ENCODE measurements around the gene ZNF487.
"Not testable (repeated sequence)": the region's sequence is repeated elsewhere in the genome, so short reads cannot be mapped to it uniquely, and the experiment has no call there.

The ZNF487 gene

DNA sequence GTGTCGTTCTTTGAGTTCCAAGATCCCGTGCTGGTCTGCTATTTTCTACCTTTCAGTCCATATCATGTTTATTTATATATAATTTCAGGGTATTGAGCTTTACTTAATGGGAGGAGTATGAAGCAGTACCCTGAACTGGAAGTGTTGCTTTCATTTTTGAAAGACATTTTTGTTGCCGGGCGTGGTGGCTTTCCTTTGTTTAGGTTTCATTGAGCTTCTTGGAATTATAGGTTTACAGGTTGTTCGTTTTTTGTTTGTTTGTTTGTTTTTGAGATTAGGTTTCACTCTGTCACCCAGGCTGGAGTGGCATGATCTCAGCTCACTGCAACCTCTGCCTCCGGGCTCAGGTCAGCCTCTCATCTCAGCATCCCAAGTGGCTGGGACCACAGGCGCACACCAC is 7.4 kb downstream of the ZNF487 start:
- no peak for DNase-seq

DNA sequence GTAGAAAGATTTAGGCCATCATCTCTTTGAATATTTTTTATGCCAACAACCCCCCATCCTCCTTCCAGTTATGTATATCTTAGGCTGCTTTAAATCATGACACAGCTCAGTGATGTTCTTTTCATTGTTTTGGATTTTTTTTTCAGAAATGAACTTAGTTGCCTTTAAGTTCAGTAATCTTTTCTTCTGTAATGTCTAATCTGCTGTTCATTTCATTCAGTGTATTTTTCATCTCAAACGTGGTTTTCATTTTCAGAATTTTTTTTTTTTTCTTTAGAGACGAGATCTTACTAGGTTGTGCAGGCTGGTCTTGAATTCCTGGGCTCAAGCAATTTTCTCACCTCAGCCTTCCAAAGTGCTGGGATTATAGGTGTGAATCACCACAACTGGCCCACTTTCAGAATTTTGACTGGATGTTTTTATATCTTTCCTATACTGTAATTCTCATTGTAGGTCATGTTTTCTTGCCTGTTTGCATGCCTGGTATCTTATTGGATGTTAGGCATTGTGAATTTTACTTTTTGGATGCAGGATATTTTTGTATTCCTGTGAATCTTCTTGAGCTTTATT is 8.1 kb downstream of the ZNF487 start:
- no peak for DNase-seq

DNA sequence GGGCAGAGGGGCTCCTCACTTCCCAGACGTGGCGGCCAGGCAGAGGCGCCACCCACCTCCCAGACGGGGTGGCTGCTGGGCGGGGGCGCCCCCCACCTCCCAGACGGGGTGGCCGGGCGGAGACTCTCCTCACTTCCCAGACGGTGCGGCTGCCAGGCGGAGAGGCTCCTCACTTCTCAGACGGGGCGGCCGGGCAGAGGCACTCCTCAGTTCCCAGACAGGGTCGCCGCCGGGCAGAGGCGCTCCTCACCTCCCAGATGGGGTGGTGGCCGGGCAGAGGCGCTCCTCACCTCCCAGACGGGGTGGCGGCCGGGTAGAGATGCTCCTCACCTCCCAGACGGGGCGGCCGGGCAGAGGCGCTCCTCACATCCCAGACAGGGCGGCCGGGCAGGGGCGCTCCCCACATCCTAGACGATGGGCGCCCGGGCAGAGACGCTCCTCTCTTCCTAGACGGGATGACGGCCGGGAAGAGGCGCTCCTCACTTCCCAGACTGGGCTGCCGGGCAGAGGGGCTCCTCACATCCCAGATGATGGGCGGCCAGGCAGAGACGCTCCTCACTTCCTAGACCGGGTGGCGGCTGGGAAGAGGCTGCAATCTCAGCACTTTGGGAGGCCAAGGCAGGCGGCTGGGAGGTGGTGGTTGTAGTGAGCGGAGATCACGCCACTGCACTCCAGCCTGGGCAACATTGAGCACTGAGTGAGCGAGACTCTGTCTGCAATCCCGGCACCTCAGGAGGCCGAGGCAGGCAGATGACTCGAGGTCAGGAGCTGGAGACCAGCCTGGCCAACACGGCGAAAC is 9.5 kb downstream of the ZNF487 start:
- not testable (repeated sequence) for DNase-seq

DNA sequence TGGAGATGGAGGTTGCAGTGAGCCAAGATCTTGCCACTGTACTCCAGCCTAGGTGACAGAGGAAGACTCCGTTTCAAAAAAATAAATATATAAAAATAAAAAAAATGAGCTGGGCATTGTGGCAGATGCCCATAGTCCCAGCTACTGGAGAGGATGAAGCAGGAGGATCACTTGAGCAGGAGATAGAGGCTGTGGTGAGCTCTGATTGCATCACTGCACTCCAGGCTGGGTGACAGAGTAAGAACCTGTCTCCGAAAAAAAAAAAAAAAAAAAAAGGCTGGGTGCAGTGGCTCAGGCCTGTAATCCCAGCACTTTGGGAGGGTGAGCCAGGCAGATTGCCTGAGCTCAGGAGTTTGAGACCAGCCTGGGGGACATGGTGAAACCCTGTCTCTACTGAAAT is 11.8 kb downstream of the ZNF487 start:
- DNase-seq = no peak

DNA sequence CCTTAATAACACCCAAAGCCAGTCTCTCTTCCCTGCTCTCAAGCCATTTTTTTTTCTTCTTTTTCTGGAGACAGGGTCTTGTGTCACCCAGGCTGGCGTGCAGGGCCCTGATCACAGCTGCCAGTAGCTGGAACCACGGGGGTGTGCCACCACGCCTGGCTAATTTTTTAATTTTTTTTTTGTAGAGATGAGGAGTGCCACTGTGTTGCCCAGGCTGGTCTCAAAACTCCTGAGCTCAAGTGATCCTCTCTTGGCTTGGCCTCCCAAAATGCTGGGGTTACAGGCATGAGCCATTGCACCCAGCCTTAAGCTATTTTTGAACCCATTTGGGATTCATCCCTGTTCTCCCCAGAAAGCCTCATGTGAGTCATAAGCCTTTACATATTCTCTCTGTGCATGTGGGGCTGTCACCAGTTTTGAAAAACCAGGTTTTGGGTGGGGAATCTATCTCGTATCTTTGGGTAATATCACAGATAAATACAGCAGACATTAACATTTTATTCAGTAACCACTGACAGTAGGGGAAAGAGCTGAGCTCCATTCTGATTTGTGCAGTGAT is 15.5 kb downstream of the ZNF487 start:
- no peak for DNase-seq

DNA sequence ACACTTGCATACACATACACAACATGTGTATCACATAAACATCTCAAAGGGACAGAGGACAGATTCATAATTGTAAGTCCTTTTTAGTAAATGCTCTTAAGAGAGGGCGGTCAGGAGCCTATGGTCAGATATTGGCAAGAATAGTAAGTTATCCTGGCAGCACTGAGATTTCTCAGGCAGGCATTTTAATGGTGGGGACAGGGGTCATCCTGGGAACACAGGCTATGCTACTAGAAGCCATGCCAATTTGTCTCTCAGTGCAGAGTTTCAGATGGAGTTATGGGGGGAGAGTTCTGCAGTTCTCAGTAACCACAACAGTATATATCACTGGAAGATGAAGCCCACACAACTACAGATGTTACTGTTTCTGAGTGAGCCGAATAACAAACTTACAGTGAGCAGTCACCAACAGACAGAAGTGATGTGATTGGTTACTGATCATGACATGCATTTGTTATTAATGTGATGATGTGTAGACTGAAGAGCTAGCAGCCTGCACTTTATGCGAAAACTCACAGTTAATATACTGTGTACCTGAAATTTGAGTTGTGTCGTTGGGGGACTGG is 16.4 kb downstream of the ZNF487 start:
- no peak for DNase-seq

DNA sequence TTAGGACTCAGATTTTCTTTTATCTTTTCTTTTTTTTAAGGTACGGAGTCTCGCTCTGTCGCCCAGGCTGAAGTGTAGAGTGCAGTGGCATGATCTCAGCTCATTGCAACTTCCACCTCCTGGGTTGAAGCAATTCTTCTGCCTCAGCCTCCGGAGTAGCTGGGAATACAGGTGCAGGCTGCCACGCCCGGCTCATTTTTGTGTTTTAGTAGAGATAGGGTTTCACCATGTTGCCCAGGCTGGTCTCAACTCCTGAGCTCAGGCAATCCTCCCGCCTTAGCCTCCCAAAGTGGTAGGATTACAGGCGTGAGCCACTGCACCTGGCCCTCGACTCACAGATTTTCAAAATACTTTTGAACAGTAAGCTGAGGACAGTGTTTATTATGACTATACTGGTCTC is 17.1 kb downstream of the ZNF487 start:
- DNase-seq = not testable (repeated sequence)

DNA sequence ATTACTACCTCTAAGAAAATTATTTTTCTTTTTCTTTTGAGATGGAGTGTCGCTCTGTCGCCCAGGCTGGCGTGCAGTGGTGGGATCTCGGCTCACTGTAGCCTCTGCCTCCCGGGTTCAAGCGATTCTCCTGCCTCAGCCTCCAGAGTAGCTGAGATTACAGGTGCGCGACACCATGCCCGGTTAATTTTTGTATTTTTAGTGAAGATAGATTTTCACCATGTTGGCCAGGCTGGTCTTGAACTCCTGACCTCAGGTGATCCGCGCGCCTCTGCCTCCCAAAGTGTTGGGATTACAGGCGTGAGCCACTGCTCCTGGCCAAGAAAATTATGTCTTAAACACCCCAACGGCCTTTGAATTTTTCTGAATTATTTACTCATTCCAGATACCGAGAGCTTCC is 19.6 kb downstream of the ZNF487 start:
- DNase-seq = not testable (repeated sequence)

DNA sequence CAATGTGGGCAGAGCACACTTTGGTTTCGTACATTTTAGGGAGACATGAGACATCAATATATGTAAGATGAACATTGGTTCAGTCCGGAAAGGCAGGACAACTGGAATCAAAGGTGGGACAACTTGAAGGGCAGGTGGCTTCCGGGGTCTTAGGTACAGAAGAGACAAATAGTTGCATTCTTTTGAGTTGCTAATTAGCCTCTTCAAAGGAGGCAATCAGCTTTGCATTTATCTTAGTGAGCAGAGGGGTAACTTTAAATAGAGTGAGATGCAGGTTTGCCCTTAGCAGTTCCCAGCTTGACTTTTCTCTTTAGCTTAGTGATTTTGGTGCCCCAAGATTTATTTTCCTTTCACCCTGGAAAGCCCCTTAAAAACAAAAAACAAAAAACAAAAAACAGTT is 21.3 kb downstream of the ZNF487 start:
- DNase-seq = no peak

DNA sequence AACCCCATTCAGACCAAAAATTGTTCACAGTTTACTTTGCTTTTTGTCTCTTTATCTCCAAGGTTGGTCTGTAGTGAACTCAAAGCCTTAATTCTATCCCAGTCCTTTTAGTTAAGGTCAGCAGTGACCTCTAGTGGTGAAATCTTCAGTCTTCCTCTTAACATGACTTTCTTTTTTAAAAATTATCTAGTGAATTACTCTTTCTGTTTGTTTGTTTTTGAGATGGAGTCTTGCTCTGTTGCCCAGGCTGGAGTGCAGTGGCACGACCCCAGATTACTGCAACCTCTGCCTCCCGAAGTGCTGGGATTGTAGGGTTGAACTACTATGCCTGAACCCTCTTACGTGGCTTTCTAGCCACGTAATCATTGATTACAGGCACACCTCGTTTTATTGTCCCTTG is 25.0 kb downstream of the ZNF487 start:
- DNase-seq = no peak

DNA sequence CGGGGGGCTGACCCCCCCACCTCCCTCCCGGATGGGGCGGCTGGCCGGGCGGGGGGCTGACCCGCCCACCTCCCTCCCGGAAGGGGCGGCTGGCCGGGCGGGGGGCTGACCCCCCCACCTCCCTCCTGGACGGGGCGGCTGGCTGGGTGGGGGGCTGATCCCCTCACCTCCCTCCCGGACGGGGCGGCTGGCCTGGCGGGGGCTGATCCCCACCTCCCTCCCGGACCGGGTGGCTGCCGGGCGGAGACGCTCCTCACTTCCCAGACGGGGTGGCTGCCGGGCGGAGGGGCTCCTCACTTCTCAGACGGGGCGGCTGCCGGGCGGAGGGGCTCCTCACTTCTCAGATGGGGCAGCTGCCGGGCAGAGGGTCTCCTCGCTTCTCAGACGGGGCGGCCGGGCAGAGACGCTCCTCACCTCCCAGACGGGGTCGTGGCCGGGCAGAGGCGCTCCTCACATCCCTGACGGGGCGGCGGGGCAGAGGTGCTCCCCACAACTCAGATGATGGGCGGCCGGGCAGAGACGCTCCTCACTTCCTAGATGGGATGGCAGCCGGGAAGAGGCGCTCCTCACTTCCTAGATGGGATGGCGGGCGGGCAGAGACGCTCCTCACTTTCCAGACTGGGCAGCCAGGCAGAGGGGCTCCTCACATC is 28.3 kb downstream of the ZNF487 start:
- not testable (repeated sequence) for DNase-seq

DNA sequence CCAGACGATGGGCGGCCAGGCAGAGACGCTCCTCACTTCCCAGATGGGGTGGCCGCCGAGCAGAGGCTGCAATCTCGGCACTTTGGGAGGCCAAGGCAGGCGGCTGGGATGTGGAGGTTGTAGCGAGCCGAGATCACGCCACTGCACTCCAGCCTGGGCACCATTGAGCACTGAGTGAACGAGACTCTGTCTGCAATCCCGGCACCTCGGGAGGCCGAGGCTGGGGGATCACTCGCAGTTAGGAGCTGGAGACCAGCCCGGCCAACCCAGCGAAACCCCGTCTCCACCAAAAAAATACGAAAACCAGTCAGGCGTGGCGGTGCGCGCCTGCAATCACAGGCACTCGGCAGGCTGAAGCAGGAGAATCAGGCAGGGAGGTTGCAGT is 28.8 kb downstream of the ZNF487 start:
- not testable (repeated sequence) for DNase-seq

DNA sequence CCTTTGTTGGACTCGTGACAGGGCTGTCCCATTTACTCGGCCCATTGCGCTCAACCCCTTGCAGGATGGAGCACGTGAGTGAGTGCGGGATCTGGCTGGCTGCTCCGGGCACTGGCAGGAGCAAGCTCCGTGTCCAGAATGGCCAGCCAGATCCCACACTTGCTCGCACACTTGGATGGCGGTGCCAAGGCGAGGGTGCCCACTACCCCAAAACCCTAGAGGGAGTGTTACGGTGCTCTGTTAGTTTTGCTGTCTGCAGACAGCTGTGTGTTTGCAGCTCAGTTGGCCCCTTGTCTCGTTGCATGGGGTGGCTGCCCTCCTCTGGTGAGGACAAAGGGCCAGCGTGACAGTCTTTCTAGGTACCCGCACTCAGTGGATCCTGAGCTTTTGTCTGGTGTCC is 34.2 kb downstream of the ZNF487 start:
- DNase-seq = no peak

DNA sequence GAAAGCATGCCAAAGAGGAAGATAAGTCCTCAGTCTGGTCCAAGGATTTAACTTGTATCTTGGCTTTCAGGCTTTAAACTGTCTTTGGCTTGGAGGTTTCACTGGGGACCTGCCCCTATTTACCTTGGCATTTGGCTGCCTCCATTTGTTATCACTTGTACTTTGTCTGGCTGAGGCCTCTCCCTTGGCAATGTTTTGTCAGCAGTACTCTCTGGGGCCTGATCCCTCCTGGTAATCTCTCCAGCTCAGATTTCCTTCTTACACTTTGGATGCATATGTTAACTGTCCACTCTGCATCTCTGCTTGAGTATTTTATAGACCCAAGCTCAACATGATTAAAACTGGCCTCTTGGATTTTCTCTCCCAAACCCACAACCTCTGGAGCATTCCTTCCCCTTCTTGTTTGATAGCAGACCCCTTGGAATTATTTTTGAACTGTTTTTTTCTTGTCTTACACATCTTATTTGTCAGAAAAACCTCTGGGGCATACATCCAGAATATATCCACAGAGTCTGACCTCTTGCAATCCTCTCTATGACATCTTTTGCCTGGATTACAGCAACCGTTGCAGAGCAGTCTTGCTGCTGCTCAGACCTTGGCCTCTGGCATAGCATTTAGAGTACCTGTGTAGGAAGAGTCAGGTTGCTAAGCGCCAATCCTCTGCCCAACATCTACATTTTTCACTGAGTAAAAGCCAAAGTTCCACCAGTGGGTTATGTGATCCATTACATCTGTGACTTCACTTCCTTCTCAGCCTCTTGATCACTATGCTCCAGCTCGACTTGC is 35.2 kb downstream of the ZNF487 start:
- DNase-seq = no peak

DNA sequence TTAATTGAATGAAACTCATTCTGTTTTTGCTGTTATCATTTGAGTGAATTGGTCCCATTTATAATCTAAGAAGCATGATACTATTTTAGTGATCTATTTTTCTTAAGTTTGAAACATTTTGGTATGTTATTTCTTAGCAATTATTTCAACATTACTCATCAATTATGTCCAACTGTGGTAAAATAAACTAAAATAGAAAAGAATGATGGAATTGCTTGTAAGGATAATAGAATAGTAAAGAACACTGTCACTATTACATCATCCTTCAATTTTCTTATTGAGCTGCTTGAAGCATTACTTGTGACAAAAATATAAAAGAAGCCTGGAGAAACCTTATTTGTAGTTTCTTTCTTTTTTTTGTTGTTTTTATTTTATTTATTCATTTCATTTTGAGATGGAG is 42.4 kb downstream of the ZNF487 start:
- DNase-seq = no peak

DNA sequence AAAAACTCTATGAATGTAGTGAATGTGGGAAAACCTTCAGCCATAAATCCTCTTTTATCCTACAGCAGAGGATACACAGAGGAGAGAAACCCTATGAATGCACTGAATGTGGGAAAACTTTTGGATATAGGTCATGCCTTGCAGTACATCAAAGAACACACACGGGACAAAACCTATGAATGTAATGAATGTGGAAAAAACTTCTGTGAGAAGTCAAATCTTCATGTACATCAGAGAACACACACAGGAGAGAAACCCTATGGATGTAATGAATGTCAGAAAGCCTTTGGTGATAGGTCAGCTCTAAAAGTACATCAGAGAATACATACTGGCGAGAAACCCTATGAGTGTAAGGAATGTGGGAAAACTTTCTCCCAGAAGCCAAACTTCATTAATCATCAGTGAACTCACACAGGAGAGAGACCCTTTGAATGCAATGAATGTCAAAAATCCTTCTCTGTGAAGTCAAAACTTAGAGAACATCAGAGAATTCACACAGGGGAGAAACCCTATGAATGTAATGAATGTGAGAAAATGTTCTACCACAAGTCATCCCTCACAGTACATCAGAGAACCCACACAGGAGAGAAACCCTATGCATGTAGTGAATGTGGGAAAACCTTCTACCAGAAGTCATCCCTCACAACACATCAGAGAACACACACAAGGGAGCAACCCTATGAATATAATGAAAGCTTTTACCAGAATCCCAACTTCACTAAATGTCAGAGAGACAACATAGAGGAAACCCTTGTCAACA is 45.6 kb downstream of the ZNF487 start:
- DNase-seq = no peak

DNA sequence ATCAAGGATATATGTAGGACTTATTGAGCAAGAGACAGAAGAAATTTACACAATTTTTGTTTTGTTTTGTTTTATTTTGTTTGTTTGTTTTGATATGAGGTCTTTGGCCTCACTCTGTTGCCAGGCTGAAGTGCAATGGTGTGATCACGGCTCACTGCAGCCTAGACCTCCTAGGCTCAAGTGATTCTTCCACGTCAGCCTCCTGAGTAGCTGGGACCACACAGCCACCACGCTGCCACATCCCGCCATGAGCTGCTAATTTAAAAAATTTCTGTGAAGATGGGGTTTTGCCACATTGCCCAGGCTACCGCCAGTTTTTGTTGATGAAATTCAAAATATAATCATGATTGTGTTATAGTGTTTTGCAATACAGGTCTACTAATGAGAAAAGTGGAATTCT is 54.9 kb downstream of the ZNF487 start:
- no peak for DNase-seq

DNA sequence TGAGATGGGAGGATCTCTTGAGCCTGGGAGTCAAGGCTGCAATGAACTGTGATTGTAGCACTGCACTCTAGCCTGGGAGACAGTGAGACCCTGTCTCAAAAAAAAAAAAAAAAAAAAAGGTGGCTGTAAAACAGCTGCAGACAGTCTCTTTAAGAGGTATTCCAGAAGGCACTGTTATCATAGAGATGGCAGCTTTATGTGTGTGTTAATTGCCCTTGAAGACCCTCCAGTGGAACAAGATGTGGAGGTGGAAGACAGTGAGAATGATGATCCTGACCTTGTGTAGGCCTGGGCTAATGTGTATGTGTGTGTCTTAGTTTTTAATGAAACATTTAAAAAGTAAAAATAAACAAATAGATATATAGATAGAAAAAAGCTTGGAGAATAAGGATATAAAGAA is 66.0 kb downstream of the ZNF487 start:
- DNase-seq = no peak

DNA sequence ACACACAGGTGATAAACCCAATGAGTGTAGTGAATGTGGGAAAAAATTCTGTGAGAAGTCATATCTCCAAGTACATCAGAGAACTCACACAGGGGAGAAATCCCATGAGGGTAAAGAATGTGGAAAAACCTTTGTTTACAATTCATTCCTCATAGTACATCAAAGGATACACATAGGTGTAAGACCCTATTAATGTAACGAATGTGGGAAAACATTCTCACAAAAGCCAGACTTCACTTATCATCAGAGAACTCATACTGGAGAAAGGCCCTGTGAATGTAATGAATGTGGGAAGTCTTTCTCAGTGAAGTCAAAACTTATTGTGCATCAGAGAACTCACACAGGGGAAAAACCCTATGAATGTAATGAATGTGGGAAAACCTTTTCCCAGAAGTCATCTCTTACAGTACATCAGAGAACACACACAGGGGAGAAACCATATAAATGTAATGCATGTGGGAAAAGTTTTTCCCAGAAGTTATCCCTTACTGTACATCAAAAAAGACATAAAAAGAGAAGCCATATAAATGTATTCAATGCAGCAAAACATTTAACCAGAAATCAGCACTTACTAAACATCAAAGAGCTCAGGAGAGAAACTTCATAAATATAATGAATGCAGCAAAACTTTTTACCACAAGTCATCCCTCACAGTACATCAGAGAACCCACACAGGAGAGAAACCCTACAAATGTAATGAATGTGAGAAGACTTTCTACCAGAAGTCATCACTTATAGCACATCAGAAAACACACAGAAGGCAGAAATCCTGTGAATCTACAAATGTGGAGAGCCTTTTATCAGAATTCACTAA is 87.7 kb downstream of the ZNF487 start:
- no peak for DNase-seq
